Measurements from ENCODE around the gene GCGR. TPM values are rescaled to one million over a fixed set of nuclear protein-coding genes. Genes with fewer than 3 reads are reported as not detected.
A peak's percentile ranks its signal among the peaks of the same experiment; 100 is the strongest.

The GCGR gene
- total RNA-seq: not detected

GRCh38 chr17:81803728-81804558 lies at the start of gene GCGR:
Gene GCGR (plus strand): TSS chr17:81804150. CDS start chr17:81809019, 4,869 bp downstream.
- intact Hi-C loops (cut with DNase I): no loop called here
- no peak for DNase-seq
- peaks cover 24 to 95% (median 33%) of the 10 kb centered on the region in 4 donors for H3K27me3 ChIP-seq
- peak within 1 kb of the TSS in 2 of 4 donors; percentile 34 to 54 for H3K4me3 ChIP-seq
- TF ChIP-seq POLR2A (IDR thresholded peaks at IDR 0.05): no peak
- no peak for TF ChIP-seq CTCF (IDR thresholded peaks at IDR 0.05)
- whole genome bisulfite sequencing, 2 donors: 3% methylated on average over 24 of the region's 110 CpGs; no CpG with 5 or more reads in 1 of the 2 donors
- H3K4me1 ChIP-seq: peaks cover 6 to 22% (median 19%) of the 10 kb centered on the region in 3 donors
- no peaks in the 10 kb centered on the region for H3K9me3 ChIP-seq
- H3K27ac ChIP-seq: no peak within 1 kb of the TSS
- no peaks in the 10 kb centered on the region for H3K36me3 ChIP-seq

- TF ChIP-seq CTCF (IDR thresholded peaks at IDR 0.05) (no peak), POLR2A (IDR thresholded peaks at IDR 0.05) (no peak)
- Histone ChIP-seq H3K4me3 (no peak overlapping the region), H3K9me3 (no peaks in the 10 kb centered on the region), H3K27ac (no peak overlapping the region), H3K36me3 (no peaks in the 10 kb centered on the region), H3K27me3 (peaks cover 0 to 22% (median 0%) of the 10 kb centered on the region in 4 donors), H3K4me1 (peaks cover 0 to 6% (median 0%) of the 10 kb centered on the region in 3 donors)
- intact Hi-C loops (cut with DNase I): no loop called here
- DNase-seq: no peak
- 87 to 94% methylated on average over 7 to 8 of the region's 8 CpGs for WGBS, 2 donors
Measured at GRCh38 chr17:81792675-81793615, 11.0 kb upstream of the GCGR start.

DNA sequence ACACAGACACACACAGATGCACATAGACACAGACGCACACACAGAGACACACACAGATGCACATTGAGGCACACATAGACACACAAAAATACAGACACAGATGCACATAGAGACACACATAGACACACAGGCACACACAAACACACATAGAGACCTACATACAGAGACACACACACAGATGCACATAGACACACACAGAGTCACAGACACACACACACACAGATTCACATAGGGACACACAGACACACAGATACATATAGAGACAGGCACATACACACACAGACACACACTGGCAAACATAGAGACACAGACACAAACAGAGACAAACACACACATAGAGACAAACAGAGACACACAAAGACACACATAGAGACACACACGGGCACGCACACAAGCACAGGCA lies 9.9 kb upstream of the GCGR start:
- H3K27ac ChIP-seq: no peak overlapping the region
- H3K36me3 ChIP-seq: no peaks in the 10 kb centered on the region
- TF ChIP-seq POLR2A (IDR thresholded peaks at IDR 0.05) (no peak), CTCF (IDR thresholded peaks at IDR 0.05) (no peak)
- no peak for DNase-seq
- H3K9me3 ChIP-seq: no peaks in the 10 kb centered on the region
- peaks cover 0 to 6% (median 0%) of the 10 kb centered on the region in 3 donors for H3K4me1 ChIP-seq
- WGBS, 2 donors: 84 to 85% methylated on average over 3 of the region's 3 CpGs
- H3K27me3 ChIP-seq: peaks cover 0 to 22% (median 0%) of the 10 kb centered on the region in 4 donors
- no peak overlapping the region for H3K4me3 ChIP-seq
- intact Hi-C loops (cut with DNase I): no loop called here

DNA sequence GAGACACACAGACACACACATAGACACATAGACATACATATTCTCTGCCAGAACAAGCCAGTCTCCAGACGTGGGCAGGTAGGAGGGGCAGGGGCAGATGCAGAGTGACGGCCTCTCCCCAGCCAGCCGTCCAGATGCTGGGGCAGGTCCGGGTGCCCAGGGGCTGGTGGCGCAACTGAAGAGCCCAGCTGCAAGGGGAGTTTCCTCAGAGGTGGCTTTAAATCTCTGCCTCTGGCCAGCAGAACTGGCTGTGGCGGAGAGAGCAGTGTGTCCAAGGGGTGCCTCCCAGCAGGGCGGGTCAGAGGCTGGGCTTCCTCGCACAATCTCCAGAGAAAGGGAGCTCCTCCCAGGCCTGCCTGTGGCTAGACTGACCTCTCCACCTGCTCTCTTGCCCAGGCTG lies 9.4 kb upstream of the GCGR start:
- 28 to 47% methylated on average over 2 to 8 of the region's 8 CpGs for WGBS, 2 donors
- Histone ChIP-seq H3K27me3 (peaks cover 0 to 22% (median 0%) of the 10 kb centered on the region in 4 donors), H3K9me3 (no peaks in the 10 kb centered on the region), H3K4me1 (peaks cover 0 to 6% (median 0%) of the 10 kb centered on the region in 3 donors), H3K4me3 (no peak overlapping the region), H3K36me3 (no peaks in the 10 kb centered on the region), H3K27ac (no peak overlapping the region)
- intact Hi-C loops (cut with DNase I): no loop called here
- no peak for DNase-seq
- TF ChIP-seq CTCF (IDR thresholded peaks at IDR 0.05) (no peak), POLR2A (IDR thresholded peaks at IDR 0.05) (no peak)

Data from esophagus squamous epithelium (tissue), 5 donors.